ENCODE data around the gene GMPR. TPM values are rescaled to one million over a fixed set of nuclear protein-coding genes. Genes with fewer than 3 reads are reported as not detected.

The GMPR gene
- total RNA-seq, 1 experiment from 2014 or later: 8.9 TPM

DNA sequence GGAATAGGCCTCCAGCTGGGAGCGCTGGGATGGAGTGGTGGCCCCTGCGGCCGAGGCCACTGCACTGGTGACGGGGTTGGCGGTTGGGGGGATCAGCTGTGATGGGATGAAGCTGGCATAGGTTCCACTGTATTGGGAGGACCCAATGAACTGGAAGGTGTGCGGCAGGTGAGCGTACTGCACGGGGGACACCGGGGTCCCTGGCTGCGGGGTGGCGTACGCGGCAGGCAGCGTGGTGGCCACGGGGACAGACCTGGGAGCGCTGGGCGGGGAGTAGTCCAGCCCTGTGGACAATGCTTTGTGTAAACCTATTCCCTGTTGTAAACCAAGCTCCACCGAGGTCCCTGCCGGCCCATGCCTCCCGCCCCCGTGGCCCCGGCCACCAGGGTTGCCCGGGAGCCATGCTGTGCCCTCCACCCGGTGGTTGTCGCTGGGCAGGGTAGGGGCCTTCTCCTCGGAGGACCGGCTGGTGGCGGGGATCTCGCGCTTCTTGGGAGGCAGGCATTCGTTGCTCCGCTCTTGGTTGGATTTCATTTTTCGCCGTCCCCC is 89.5 kb downstream of the GMPR start:
- DNase-seq (ENCODE audit: low spot score): no peak

DNA sequence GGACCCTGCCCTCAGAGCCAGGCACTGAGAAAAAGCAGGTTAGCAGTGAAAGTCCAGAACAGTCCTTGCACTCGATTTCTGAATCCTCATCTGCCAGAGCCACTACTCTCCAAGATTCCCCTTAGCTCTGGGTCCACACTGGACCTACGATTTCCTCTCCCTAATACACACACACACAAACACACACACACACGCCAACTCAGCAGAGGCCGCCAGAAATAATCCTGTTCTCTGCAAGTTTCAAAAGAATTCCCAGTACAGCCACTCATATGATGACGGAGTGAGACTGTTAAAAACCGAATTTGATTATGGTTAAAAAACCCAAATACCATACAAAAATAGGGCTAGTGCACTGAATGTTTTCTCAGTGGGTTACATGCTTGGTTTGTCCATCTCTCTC is 90.8 kb downstream of the GMPR start:
- no peak for DNase-seq (ENCODE audit: low spot score)

DNA sequence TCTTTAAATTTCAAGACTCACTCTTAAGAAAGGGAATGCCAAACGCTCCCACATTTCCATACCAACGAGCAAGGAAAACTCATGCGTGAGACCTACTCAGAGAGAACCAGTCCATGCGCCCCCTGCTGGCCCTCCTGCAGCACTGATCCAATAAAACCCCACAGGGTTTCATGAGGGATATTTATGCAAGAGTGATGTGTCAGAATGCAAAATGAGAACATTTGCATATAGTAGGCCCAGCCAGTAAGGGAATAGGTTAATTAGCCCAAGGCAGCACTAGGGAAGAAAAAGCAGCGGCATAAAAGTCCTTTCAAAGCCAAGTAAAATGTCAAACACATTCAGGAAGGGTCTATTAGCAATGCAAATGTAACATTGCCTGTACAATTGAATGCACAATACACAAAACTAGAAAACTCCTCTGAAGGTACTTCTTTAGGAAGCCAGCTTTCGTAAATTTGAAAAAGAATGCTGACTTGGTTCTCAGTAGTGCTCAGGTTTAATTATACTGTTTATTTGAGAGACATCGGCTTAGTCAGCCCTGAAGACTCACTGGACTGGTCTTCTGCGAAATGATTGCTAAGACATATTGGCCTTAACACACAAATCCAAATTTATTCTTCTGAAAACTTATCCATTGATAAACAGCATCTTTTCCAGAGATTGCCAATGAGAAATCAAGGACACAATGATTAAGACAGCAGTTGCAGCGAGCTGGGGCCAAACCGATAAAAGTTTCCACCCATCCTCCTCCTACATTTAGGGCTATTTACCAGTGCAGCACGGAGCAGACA is 93.2 kb downstream of the GMPR start:
- DNase-seq (ENCODE audit: low spot score): peak; percentile 64

DNA sequence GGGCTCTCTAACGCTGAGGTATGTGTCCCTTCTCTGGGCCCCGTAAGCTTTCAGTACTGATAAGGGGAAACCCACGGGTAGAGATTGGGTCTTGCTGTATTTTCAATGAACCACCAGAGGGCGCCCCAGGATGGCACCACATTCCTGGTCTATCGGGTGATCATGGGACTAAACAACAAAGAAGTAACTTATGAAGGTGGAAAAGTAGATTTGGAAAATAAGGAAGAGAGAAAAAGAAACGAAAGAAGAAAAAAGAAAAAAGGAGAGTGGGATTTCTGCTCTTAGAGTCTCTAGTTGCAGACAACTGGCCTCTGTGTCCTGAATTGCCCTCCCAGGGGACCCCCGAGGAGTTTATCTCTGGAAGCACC is 93.8 kb downstream of the GMPR start:
- DNase-seq (ENCODE audit: low spot score): peak; percentile 62

DNA sequence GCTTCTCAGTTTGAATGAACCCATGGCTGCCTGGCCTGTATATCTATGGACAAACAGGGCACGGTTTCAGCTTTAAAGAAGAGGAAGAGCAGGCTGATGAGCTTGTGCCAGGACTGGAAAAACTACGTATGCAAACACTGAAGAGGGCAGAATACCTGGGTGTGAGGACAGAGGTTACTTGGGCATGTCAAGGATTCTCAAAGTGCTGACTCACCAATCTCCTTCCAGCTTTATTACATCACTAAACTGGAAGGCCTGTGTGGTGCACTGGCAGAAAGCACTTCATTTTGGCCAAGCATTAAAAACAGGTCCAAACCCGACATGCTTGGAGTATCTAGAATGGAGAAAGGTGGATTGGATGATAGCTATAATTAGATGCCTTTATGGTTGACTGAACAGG is 95.2 kb downstream of the GMPR start:
- peak; percentile 39 for DNase-seq (ENCODE audit: low spot score)

DNA sequence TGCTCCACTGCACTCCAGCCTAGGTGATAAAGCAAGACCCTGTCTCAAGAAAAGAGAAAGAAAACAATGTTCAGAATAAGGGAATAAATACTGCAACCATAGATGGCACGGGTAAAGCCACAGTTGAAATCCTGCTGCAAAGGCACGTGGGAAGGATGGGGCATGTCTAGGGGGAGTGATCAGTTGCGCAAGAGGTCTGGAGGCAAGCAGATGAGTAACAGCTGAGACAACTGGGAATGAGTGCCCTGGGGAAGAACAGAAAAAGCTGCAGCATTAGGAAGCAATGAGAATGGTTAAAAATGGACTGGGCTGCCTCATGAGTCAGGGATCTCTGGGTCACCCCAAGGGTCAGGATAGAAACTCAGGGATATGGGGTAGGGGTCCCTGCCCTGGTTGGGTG is 96.3 kb downstream of the GMPR start:
- peak; percentile 45 for DNase-seq (ENCODE audit: low spot score)

DNA sequence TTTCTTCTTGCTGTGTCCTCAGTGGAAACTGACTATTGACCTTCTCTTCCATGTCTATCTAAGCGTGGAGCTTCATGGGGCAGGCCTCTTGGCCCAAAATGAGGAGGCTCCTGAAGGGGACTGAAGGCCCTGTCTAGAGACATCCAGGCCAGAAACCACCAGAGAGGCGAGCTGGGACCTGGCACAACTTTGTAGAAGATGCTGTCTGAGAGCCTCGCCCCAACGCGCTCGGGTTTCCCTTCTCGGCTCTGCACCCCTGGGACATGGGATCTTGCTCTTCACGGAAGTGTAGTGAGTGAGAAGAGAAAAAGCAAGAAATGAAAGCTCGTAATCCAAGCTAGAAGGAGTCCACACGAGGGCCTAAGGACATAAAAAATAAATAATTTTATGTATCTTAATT is 96.8 kb downstream of the GMPR start:
- no peak for DNase-seq (ENCODE audit: low spot score)

DNA sequence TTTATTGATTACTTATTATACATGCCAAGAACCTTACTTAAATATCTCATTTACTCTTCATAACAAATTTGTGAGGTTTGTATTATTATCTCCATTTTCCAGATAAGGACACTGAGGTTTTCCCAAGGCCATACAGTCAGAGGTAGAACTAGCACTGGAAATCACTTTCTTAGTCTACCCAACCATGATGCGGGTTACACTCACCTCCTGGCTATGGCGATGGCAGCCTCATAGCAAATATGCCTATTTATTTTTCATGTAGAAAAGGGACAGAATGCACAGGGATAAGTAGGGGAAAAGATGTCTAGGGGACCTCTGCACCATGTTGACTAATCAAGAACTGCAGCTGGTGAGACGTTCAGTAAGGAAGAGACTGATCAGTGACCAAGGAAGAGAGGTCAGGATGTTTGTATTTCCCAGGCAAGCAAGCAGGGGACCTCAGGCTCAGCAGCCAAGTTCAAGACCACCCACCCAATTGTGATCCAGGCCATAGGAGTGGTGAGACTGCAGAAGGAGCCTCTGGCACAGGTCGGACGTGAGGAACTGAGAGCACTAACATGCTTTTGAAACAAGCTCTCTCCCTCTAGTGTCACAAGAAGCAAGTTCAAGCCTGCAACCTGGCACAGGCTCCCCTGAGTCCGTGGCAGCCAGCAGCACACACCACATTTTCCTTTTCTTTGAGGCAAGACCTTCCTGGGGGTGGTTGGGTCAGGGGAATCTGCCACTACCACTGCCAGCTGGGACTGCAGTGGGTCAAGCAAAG is 97.8 kb downstream of the GMPR start:
- no peak for DNase-seq (ENCODE audit: low spot score)

DNA sequence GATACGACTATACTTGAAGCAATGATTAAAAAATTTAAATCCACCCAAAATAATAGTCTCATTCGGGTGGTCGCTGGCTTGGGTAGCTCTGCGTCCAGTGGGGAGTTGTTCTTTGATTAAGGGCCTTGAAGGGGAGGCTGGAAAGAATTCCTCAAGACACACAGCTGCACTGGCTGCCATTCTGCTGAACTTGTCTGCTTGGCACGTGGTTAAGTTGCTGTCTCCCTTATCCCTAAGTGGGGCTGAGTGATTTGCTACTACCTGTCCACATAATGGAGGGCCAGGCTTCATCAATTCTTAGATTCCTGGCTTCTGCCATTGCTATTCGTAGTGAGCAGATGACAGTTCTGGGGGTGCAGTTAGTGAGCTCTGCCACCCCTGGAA is 98.5 kb downstream of the GMPR start:
- no peak for DNase-seq (ENCODE audit: low spot score)

DNA sequence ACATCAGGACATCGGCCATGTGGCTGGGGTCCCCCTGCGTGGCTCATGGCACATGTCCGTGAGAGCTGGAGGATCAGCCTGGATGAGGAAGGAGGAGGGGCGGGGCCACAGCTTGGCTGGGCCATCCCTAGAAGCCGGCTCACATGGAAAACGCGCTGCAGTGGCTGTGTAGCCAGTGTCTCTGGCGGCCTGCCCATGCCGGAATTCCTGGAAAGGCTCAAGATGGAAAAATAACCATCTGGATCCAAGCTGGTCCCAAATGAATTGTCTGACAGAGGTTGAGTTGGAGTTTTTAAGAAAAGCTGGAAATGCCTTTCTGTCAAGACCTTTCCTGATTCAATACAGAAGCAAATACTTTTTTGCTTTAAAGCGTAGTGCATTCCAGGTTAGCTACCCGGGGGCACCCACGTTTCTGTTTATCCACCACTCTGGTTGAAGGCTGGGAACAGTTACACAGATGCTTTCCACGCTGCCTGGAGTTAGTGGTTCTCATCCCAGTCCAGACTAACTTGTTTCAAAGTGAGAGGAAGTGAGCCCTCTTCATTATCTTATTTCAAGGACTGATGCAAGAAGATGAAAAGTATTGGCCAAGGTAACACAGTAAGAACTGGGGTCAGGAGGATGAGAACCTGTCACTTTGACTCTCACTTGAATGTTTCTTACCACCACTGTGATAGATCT is 99.0 kb downstream of the GMPR start:
- peak; percentile 82 for DNase-seq (ENCODE audit: low spot score)

DNA sequence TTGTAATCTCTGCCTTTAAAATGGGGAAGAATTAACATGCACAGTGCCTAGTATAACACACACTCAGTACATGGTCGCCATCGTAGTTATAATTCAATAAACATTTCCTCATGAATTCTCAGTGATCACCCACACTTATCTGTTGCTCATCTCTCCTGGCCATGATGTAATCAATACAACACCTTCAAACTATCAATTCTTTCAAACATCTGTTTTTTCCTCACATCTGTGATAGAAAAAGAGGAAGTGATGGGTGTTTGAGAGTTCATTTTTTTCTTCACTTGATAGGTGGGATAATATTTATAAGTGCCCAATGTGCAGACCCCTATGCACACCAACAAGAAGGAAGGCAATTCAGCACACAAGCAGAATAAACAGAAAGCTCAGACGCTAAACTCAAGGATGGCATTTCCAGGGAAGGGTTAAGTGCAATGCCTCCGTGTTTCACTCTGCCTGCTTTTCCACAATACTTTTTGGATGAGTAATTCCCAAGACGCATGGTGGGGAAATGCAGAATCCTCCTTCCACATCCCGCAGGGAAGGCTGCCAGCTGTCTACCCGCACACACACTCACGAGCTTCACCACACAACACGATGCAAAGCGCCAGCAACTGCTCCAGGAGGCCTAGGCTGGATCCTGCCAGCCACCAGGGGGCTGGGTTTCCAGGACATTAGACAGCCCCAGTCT is 100.3 kb downstream of the GMPR start:
- peak; percentile 98 for DNase-seq (ENCODE audit: low spot score)

DNA sequence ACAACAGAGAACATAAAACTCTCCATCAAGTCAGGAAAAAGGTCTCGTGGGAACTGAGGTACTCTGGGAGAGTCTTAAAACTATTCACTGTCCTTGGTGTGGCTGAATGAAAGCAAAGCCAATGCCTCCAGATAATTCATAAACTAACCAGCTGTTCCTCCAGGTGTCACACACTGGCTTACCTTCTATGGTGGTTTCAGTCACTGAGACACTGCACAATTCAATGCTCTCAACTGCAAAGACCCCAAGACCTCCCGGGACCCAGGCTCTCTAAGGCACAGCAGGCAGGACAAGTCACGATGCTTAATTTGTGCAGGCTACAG is 100.8 kb downstream of the GMPR start:
- DNase-seq (ENCODE audit: low spot score): no peak

DNA sequence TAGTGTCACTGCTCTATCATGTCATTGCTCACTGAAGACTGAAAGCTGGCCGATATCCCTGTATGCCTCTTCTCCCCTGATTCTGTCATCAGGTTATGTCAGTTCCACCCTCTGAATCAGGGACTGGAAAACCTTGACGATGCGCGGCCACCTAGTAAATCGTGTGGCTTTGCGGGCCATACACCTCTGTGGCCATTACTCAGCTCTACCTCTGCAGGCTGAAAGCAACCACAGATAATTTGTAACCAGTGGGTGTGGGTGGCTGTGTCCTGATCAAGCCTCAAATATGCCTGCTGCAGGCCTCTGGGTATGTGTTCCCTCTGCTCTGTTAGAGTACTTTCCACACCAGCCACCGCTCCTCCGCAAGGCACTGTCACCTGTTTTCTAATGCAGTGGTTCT is 105.2 kb downstream of the GMPR start:
- DNase-seq (ENCODE audit: low spot score): no peak

DNA sequence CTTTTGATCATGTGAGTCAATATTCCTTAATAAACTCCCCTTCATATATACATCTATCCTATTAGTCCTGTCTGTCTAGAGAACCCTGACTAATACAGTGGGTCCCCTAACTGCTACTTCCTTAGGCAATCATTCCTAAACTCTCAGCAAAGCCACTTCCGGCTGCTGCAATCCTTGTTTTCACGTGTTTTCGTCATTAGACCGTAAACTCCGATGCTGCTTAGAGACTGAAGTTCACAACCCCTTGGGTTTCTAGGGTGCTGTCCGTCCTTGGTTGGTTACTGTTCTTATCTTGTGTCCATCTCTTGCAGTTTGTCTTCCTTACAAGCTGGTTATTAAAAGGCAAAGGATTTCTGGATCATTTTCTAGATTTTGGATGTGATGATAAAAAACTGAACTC is 106.4 kb downstream of the GMPR start:
- DNase-seq (ENCODE audit: low spot score): peak; percentile 89

Other genes with a start within 250 kb of the GMPR start
- gene MYLIP, start 109.5 kb upstream of the GMPR start, total RNA-seq (2014; rRNA removed; shearing (Covaris generic)): 15.9 and 16.9 TPM in 2 replicates

Data from H4 (cell line).